NT2/D1 (cell line): ENCODE measurements around the gene POLR2E.
A peak's percentile ranks its signal among the peaks of the same experiment; 100 is the strongest.

Experiments used
- DNase-seq: peaks from one replicate; pipeline ENCODE4 v3.0.0-alpha.2; 2011; ENCODE audit warnings: low read depth, low spot score
- H3K27me3 ChIP-seq: 2 replicates; pipeline ENCODE4 v1.6.0; 2011; ENCODE audit warnings: mild to moderate bottlenecking; ENCODE audit not compliant: insufficient read length, insufficient read depth
- H3K36me3 ChIP-seq: 2 replicates; pipeline ENCODE4 v1.6.1; 2011; ENCODE audit warnings: mild to moderate bottlenecking, low read length, mixed read lengths; ENCODE audit not compliant: insufficient read depth, insufficient read length
- H3K4me1 ChIP-seq: 2 replicates; pipeline ENCODE4 v1.5.1; 2011; ENCODE audit not compliant: insufficient read depth, insufficient read length
- H3K4me3 ChIP-seq: 2 replicates; pipeline ENCODE4 v1.5.1; 2011; ENCODE audit warnings: low read depth; ENCODE audit not compliant: insufficient read length
- H3K9ac ChIP-seq: 2 replicates; pipeline ENCODE4 v1.6.0; 2011; ENCODE audit warnings: low read depth; ENCODE audit not compliant: insufficient read length
- H3K9me3 ChIP-seq: 2 replicates; pipeline ENCODE4 v1.5.1; 2011; ENCODE audit warnings: mild to moderate bottlenecking, low read length; ENCODE audit not compliant: insufficient read depth
- SUZ12 ChIP-seq: IDR thresholded peaks from 2 replicates; pipeline ENCODE4 v1.6.1; 2011; ENCODE audit not compliant: insufficient read length, insufficient read depth; ENCODE audit errors: extremely low read depth
- YY1 ChIP-seq: IDR thresholded peaks from 2 replicates; pipeline ENCODE4 v1.6.1; 2011; ENCODE audit not compliant: insufficient read length, insufficient read depth
- ZNF274 ChIP-seq: IDR thresholded peaks from 2 replicates; pipeline ENCODE4 v1.6.1; 2011; ENCODE audit warnings: mild to moderate bottlenecking, low read depth, low read length

POLR2E gene

DNA sequence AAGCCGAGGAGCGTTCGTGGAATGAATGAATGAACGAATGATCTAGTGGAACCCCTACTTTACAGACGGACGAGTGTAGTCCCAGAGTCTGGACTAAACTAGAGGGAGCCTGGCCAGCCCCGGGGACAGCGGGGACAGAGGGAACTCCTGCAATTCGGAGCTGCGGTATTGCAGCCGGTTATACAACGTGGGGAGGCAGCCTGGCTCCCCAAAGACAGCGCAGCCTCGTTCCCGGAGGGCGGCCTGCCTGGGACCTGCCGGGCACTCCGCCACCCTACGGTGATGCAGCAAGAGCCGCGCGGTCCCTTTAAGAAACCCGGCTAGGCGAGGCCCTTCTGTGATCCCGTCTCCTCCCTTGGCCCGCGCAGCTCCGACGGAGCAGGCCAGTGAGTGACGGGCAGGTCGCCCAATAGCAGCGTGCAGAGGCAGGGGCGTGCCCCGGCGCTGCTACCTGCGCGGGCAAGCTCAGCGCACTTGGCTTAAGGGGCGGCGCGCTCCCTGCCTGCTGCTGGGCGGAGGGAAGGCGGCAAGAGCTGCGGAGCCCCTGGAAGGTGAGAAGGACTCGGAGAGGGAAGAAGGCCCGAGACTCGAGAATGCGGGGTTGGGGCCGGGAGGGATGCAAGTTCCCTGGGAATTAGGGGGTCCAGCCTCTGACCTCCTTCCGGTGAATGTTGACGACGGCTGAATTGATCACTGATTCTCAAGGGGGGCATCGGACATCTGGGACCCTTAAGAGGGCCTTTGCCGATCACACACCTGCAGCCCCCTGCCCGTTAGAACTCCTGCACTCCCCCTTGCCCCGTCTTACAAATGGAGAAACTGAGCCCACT is 55.3 kb downstream of the POLR2E start, which contains the start of gene ABCA7:
TSS of gene ABCA7 (plus strand) at position 462 of the 830 bp plus-strand sequence. CDS start 1,255 bp downstream, outside the sequence.
- no peak for TF ChIP-seq YY1
- TF ChIP-seq SUZ12, result no peak
- no peak for TF ChIP-seq ZNF274
- Histone ChIP-seq H3K9me3 (no peaks in the 10 kb centered on the region), H3K4me3 (peak within 1 kb of the TSS; percentile 89), H3K4me1 (peaks cover 22% of the 10 kb centered on the region), H3K36me3 (peaks cover 47% of the 10 kb centered on the region), H3K9ac (peak within 1 kb of the TSS; percentile 93), H3K27me3 (no peaks in the 10 kb centered on the region)
- DNase-seq, result peak; percentile 98

DNA sequence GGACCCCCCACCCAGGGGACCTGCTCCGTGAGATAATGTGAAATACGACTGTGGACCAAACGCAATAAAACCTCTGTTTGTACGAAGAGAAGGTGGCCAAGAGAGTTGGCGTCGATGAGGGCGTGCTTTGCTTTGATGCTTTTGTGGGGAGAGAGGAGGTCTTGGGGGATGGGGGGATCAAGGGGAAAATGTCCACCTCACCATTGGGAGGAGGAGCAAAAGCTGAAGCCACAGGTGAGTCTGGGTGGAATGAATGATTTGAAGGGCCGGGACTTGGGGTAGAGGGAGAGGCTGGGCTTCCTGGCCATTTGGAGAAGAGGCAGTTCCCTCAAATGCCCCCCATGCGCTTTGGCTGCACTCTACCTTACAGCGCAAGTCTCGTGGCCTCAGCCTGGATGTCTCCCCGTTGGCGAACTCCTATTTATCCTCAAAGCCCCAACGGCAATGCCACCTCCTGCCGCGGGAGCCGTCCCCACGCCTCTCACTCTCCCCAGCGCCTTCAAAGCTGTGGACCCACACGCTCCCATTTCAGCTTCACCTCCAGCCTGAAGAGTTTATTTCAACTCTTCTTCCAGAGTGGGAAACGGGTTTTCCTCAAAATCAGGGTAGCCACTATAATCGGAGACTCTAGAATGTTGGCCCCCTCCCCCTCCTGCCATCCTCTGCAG is 56.1 kb downstream of the POLR2E start:
- no peak for DNase-seq
- no peak overlapping the region for H3K9ac ChIP-seq

DNA sequence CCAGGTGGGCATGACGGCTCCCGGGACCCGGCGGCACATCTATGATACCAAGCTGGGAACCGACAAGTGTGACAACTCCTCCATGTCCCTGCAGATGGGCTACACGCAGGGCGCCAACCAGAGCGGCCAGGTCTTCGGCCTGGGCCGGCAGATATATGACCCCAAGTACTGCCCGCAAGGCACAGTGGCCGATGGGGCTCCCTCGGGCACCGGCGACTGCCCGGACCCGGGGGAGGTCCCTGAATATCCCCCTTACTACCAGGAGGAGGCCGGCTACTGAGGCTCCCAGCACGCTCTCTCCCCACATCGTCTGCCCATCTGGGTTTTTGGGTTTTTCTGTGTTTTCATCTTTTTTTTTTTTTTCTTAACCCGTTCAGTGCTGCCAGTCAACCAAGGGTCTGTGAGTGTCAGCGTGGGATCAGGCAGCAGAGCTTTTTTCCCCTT is 57.5 kb downstream of the POLR2E start:
- Histone ChIP-seq H3K4me3 (no peak overlapping the region), H3K36me3 (peaks cover 52% of the 10 kb centered on the region), H3K9me3 (no peaks in the 10 kb centered on the region), H3K4me1 (peaks cover 18% of the 10 kb centered on the region), H3K9ac (no peak overlapping the region), H3K27me3 (no peaks in the 10 kb centered on the region)
- no peak for TF ChIP-seq SUZ12
- TF ChIP-seq ZNF274, result no peak
- no peak for TF ChIP-seq YY1
- DNase-seq, result no peak

More for the DNA sequence above, 56.1 kb downstream of the POLR2E start:
- Histone ChIP-seq H3K27me3 (no peaks in the 10 kb centered on the region), H3K4me1 (peaks cover 22% of the 10 kb centered on the region), H3K36me3 (peaks cover 47% of the 10 kb centered on the region), H3K9me3 (no peaks in the 10 kb centered on the region), H3K4me3 (peak overlapping the region; percentile 89)
- TF ChIP-seq ZNF274 (no peak), SUZ12 (no peak), YY1 (no peak)
